ENCODE results near the gene ZNF619. TPM values are rescaled to one million over a fixed set of nuclear protein-coding genes. Genes with fewer than 3 reads are reported as not detected.

Gene ZNF619
- total and polyA plus RNA-seq, 11 donors = 1.3 to 8.2 (median 4.8) TPM

GRCh38 chr3:40518848-40519247 is 41.9 kb downstream of the ZNF619 start:
- Histone ChIP-seq H3K4me3 (no peak overlapping the region), H3K27me3 (no peaks in the 10 kb centered on the region), H3K36me3 (peaks cover 0 to 35% (median 15%) of the 10 kb centered on the region in 9 donors), H3K9me3 (peaks cover 0 to 3% (median 0%) of the 10 kb centered on the region in 12 donors), H3K27ac (no peak overlapping the region), H3K4me1 (peaks cover 0 to 2% (median 0%) of the 10 kb centered on the region in 12 donors)
- intact Hi-C loops (cut with DNase I) = no loop called here
- TF ChIP-seq CTCF (IDR thresholded peaks at IDR 0.05) (no peak), POLR2A (IDR thresholded peaks at IDR 0.05) (no peak)
- DNase-seq = no peak
- ATAC-seq = no peak
- WGBS, 4 donors = 84 to 96% (median 94%) methylated on average over 1 of the region's 1 CpG

GRCh38 chr3:40521254-40521653 is 44.3 kb downstream of the ZNF619 start:
- peaks cover 0 to 17% (median 4%) of the 10 kb centered on the region in 9 donors for H3K36me3 ChIP-seq
- WGBS, 4 donors = 76 to 95% (median 94%) methylated on average over 3 of the region's 3 CpGs
- intact Hi-C loops (cut with DNase I) = loop anchor here in 6 of 10 donors (5.0 to 10.0 kb wide), 5 partner anchors 64 to 196 kb away; partner anchors contain the start of gene RPL14 (in 4 of the 6)

GRCh38 chr3:40523781-40524180 is 46.9 kb downstream of the ZNF619 start:
- Histone ChIP-seq H3K27me3 (no peaks in the 10 kb centered on the region), H3K36me3 (peaks cover 0 to 28% (median 21%) of the 10 kb centered on the region in 9 donors), H3K27ac (peak overlapping the region in 10 of 12 donors; percentile 79 to 94 (median 88)), H3K4me1 (peaks cover 0 to 19% (median 13%) of the 10 kb centered on the region in 12 donors), H3K9me3 (peaks cover 0 to 3% (median 0%) of the 10 kb centered on the region in 12 donors), H3K4me3 (peak overlapping the region in 5 of 12 donors; percentile 71 to 92 (median 87))
- DNase-seq = peak in 1 of 5 donors; percentile 38
- WGBS, 4 donors = 34 to 52% (median 44%) methylated on average over 2 of the region's 2 CpGs
- intact Hi-C loops (cut with DNase I) = loop anchor here in 8 of 10 donors (1.0 to 10.0 kb wide), 8 partner anchors 17 to 199 kb away; partner anchors contain the start of genes RPL14 (in 5 of the 8) and ZNF620 (in 1 of the 8)
- ATAC-seq = peak in 2 of 4 donors; percentile 42 to 60
- no peak for TF ChIP-seq CTCF (IDR thresholded peaks at IDR 0.05)

More at GRCh38 chr3:40521254-40521653, 44.3 kb downstream of the ZNF619 start:
- no peak overlapping the region for H3K27ac ChIP-seq
- no peak overlapping the region for H3K4me3 ChIP-seq
- peaks cover 0 to 3% (median 0%) of the 10 kb centered on the region in 12 donors for H3K9me3 ChIP-seq
- TF ChIP-seq POLR2A (IDR thresholded peaks at IDR 0.05) (no peak), CTCF (IDR thresholded peaks at IDR 0.05) (no peak)
- no peaks in the 10 kb centered on the region for H3K27me3 ChIP-seq
- ATAC-seq (no peak), DNase-seq (no peak)
- H3K4me1 ChIP-seq = peaks cover 0 to 19% (median 13%) of the 10 kb centered on the region in 12 donors

- TF ChIP-seq CTCF (IDR thresholded peaks at IDR 0.05) (no peak), POLR2A (IDR thresholded peaks at IDR 0.05) (no peak)
- peak overlapping the region; percentile 54 to 95 (median 84) for H3K4me3 ChIP-seq
- no peaks in the 10 kb centered on the region for H3K9me3 ChIP-seq
- H3K36me3 ChIP-seq = peaks cover 0 to 32% (median 25%) of the 10 kb centered on the region in 9 donors
- intact Hi-C loops (cut with DNase I) = loop anchor here in 8 of 10 donors (1.0 to 10.0 kb wide), 8 partner anchors 18 to 199 kb away; partner anchors contain the start of genes RPL14 (in 5 of the 8) and ZNF620 (in 1 of the 8)
- DNase-seq (no peak), ATAC-seq (peak in 1 of 4 donors; percentile 22)
- H3K4me1 ChIP-seq = peaks cover 0 to 19% (median 13%) of the 10 kb centered on the region in 12 donors
- peak overlapping the region; percentile 70 to 94 (median 86) for H3K27ac ChIP-seq
- no peaks in the 10 kb centered on the region for H3K27me3 ChIP-seq
- WGBS, 4 donors = 33 to 37% (median 36%) methylated on average over 5 of the region's 5 CpGs
Observed at GRCh38 chr3:40524222-40524567, 47.3 kb downstream of the ZNF619 start.
